Mononuclear cell (primary cell): ENCODE data around the gene GRIK2. TPM values are rescaled to one million over a fixed set of nuclear protein-coding genes. Genes with fewer than 3 reads are reported as not detected.

Experiments
- H3K27me3 ChIP-seq: 2 replicates; pipeline ENCODE4 v1.6.0; 2011; ENCODE audit warnings: low read length, control low read depth; ENCODE audit not compliant: insufficient read depth
- H3K4me1 ChIP-seq: 2 replicates; pipeline ENCODE4 v1.5.1; 2011; ENCODE audit warnings: mild to moderate bottlenecking, low read length, control low read depth; ENCODE audit not compliant: insufficient read depth
- H3K4me3 ChIP-seq: 2 replicates; pipeline ENCODE4 v1.5.1; 2011; ENCODE audit warnings: mild to moderate bottlenecking, low read length, moderate library complexity
- H3K9me3 ChIP-seq: 2 replicates; pipeline ENCODE4 v1.5.1; 2011; ENCODE audit warnings: low read depth, mild to moderate bottlenecking, control low read depth, low read length
- total RNA-seq: library from RNA; depleted of rRNA; stranded (reverse); fragments of >200 nt; gene quantifications from one replicate; pipeline ENCODE4 v1.2.3, GENCODE V29; 2012

The GRIK2 gene
- total RNA-seq, 1 donor = not detected

DNA sequence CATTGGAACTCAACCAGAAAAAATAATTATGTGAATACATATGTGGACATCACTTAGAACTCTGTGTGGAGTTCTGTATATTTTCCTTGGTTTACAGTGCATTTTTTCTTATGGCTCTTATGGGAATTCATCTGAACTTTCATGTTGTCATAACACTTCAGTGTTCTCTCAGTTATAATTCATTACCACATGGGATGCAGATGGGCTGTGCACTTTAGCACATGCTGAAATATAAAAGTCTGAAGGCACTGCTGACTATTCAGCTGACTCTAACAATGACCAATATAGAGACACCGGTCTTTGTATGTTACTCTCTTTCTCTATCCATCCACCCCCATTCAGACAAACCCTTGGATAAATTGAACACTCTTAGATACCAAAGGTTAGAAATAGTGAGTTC, 29.3 kb downstream of the GRIK2 start:
- Histone ChIP-seq H3K27me3 (no peaks in the 10 kb centered on the region), H3K4me1 (no peaks in the 10 kb centered on the region), H3K4me3 (no peak overlapping the region), H3K9me3 (no peaks in the 10 kb centered on the region)

DNA sequence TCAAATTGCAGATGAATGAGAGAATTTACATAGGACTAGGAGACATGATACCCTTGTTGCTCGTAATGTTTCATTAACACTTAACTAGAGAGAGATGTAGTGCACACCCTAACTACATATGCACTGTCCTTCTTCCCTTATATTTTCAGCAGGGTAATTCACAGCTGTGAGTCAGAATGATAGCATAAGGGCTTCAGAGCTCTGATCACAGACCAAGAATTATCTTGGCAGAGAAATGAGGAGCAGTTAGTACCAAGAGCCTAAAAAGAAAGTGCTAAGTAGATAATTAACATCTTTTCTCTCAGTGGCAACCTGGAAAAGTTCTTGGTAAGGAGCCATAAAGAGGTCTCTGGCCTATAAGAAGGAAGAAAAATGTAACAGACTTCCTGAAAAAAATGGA, 35.8 kb downstream of the GRIK2 start:
- Histone ChIP-seq H3K4me3 (no peak overlapping the region), H3K9me3 (no peaks in the 10 kb centered on the region), H3K27me3 (no peaks in the 10 kb centered on the region), H3K4me1 (no peaks in the 10 kb centered on the region)

DNA sequence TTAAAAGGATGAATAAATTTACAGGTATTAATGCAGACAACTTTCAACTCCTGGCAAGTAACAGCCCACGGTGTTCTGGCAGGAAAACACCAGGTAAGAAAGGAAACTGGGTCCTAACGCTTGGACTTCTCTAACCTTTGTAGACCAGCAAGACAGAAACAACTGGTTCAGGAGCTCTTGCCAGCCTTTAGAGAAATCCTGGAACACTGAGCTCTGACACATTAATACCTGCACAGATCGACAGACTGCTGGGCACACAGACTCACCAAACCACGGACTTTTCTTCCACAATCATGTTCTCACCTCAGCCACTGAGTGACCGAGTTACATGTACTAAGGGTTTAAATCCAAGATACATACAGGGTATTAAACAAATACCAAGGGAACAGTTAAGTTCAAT, 36.3 kb downstream of the GRIK2 start:
- no peaks in the 10 kb centered on the region for H3K4me1 ChIP-seq
- H3K9me3 ChIP-seq = no peaks in the 10 kb centered on the region
- H3K4me3 ChIP-seq = no peak overlapping the region
- no peaks in the 10 kb centered on the region for H3K27me3 ChIP-seq

DNA sequence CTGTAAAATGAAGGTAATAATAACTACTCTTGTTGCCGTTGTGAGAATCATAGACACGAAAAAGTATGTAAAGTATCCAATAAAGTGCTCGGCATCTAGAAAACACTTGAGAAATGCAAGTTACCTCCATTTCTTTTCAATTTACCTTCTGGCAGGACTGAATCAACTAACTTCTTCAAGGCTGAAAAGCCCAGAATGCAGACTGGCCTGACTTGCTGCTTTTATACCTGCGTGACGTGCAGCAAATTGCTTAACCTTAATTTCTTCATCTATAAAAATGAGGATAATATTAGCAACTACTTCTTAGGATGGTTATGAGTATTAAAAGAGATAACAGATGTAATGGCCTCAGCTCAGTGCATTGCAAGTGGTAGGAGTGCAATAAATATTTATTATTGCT, 39.6 kb downstream of the GRIK2 start:
- Histone ChIP-seq H3K4me3 (no peak overlapping the region), H3K9me3 (no peaks in the 10 kb centered on the region), H3K4me1 (no peaks in the 10 kb centered on the region), H3K27me3 (no peaks in the 10 kb centered on the region)

DNA sequence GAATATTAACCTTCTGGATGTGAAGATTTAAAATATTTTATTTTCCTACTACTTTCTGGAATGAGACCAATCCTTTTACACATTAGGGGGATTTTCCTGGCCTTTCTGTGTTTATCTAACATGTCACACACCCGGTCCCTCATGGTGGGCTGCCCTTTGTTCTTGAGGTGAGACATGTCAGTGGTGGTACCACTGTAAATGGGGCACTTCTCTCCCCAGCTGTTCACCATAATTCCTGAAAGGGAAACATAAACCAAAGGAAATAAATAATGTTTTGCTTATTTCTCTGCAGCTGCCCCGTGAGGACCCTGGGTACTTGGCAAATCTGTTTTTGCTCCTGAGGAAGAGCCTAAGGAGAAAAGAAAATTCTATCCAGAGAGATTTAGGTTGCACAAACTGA, 41.1 kb downstream of the GRIK2 start:
- Histone ChIP-seq H3K27me3 (no peaks in the 10 kb centered on the region), H3K4me3 (no peak overlapping the region), H3K4me1 (no peaks in the 10 kb centered on the region), H3K9me3 (no peaks in the 10 kb centered on the region)

DNA sequence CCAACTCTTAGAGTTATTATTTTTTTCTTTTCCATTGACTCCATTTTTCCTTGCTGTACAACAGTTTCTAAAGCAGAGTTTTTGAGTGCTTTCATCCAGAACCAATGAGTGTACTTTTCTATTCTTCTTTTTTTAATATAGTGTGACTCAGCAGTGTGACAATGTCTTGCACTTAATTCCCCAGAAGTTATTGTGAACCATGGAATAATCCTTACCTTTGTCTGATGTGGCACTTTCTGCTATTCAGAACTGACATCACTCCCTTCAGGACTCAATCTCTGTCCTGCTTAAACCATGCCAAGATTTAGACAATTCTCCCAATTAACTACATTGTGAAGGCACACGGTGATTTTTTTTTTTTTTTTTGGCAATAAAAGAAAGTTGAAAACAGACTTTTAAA, 41.5 kb downstream of the GRIK2 start:
- H3K4me3 ChIP-seq = no peak overlapping the region
- no peaks in the 10 kb centered on the region for H3K9me3 ChIP-seq
- H3K4me1 ChIP-seq = no peaks in the 10 kb centered on the region
- no peaks in the 10 kb centered on the region for H3K27me3 ChIP-seq

DNA sequence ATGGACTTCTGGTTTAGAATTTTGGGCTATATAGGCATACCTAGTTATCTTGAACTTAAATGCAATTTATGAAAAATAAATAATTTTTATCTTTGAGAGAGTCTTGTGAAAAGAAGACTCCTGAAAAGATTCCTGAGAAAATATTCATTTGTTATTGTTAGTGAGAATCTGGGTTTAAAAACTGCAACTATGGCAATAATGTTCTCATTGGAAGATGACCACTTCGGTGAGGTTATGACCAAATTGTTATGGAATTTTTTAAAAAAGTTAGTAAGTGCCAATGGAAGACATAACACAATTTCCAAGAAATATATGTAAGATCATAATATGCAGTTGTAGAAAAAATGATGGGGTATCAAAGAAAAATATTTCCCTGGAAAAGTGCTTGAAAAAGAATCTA, 46.3 kb downstream of the GRIK2 start:
- Histone ChIP-seq H3K4me1 (no peaks in the 10 kb centered on the region), H3K27me3 (no peaks in the 10 kb centered on the region), H3K4me3 (no peak overlapping the region), H3K9me3 (no peaks in the 10 kb centered on the region)

DNA sequence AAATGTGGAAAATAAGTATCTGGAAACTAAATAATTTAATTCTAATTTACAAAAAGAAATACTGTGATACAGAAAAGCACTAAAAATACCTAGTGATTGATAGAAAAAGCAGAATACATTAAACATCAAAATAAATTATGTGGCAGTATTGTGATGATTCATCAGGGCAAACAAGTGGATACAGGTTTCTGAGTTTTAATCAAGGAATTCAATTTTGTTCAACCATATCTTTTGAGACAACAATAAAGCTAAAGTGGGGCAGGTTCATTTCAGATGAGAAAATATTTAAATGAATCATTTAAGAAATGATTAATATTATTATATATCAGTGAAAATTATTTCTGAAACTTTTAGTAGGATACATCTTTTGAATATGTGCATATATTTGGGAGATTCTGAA, 49.8 kb downstream of the GRIK2 start:
- Histone ChIP-seq H3K4me1 (no peaks in the 10 kb centered on the region), H3K9me3 (no peaks in the 10 kb centered on the region), H3K4me3 (no peak overlapping the region), H3K27me3 (no peaks in the 10 kb centered on the region)

DNA sequence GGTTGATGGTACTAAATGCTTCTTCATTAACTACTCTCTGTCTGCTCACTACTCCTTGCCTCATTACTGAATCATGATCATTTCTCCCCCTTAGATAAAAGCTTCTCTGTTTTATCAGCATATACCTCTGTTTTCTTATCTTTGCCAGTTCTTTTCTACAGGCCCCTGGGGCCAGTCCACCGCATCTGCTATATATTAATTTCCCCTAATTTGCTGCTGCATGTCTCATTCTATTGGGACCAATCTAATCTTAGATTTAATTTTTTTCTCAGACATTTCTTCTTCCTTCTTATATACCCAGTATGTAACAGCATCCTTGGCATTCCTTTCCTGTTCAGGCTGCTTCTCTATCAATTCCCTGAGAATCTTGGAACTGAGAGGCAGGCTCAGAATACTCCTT, 51.2 kb downstream of the GRIK2 start:
- Histone ChIP-seq H3K4me3 (no peak overlapping the region), H3K9me3 (no peaks in the 10 kb centered on the region), H3K4me1 (no peaks in the 10 kb centered on the region), H3K27me3 (no peaks in the 10 kb centered on the region)

DNA sequence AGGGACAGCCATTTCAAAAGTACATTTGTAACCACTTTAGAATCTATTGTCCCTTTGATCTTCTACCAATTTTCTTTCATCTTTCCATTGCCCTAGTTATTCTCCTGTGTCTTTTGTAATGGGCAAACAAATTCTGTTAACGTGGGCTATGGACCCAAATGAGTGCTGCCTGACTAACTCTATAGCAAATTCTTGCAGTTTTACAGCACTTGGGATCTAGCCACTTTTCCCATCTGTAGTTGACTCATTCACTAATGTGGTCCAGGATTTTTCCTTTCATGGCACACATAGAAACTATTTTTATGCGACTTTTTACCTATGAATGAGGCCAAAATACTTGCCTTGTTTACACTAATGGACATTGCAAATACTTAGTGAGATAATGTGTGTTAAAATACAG, 52.0 kb downstream of the GRIK2 start:
- Histone ChIP-seq H3K4me1 (no peaks in the 10 kb centered on the region), H3K4me3 (no peak overlapping the region), H3K9me3 (no peaks in the 10 kb centered on the region)

DNA sequence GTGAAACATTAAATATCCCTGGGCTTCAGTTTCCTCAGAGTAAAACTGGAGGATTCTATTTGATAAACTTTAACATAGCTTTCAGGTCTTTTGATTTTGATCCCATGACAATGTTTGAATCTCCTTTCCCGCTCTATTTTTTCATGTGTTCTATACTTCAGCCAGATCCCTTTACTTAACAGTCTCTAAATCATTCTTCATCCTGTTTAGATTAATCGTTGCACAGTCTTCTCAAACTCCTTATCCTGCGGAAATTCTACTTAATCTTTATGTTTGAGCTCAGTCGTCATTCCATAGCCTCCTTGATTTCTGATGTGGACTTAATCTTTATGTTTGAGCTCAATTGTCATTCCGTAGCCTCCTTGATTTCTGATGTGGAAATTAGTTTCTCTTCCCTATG, 57.4 kb downstream of the GRIK2 start:
- Histone ChIP-seq H3K4me1 (no peaks in the 10 kb centered on the region), H3K9me3 (no peaks in the 10 kb centered on the region), H3K4me3 (no peak overlapping the region), H3K27me3 (no peaks in the 10 kb centered on the region)

More for the DNA sequence above, 52.0 kb downstream of the GRIK2 start:
- no peaks in the 10 kb centered on the region for H3K27me3 ChIP-seq

DNA sequence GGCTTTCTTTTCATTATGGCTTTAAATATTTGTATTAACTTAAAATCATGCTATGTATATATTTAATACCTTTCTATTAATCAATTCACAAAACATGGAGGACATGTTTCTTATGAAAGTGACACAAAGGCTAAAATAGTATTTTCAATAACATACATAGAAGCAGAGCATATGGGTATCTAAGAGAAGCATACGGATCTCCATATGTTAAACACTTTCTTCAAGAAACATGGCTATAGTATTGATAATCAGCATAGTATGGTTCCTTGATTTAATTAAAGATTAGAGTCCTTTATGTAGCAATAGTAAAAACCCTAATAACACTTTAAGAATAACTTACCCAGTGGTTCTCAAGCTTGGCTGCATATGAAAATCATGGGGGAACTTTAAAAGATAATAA, 58.5 kb downstream of the GRIK2 start:
- H3K9me3 ChIP-seq = no peaks in the 10 kb centered on the region
- H3K4me1 ChIP-seq = no peaks in the 10 kb centered on the region
- H3K27me3 ChIP-seq = no peaks in the 10 kb centered on the region
- no peak overlapping the region for H3K4me3 ChIP-seq

DNA sequence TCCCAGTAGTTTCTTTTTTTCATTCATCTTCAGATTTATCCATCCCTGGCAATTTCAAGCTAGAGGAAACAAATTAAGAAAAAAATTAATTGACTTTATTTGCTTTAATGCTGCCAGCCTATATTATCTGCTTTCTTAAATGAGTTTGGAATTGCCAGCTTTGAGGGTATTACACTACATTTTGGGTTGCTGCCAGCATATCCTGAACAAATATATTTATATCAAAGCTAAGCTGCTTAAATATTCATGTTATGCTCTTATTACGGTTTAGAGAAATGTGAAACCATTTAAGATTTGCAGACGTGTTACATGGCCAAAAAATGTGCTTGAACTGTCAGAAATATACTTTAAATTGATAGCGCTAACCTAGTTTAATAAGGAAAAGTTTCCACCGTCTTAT, 59.7 kb downstream of the GRIK2 start:
- H3K4me3 ChIP-seq = no peak overlapping the region
- no peaks in the 10 kb centered on the region for H3K4me1 ChIP-seq
- H3K27me3 ChIP-seq = no peaks in the 10 kb centered on the region
- H3K9me3 ChIP-seq = no peaks in the 10 kb centered on the region

DNA sequence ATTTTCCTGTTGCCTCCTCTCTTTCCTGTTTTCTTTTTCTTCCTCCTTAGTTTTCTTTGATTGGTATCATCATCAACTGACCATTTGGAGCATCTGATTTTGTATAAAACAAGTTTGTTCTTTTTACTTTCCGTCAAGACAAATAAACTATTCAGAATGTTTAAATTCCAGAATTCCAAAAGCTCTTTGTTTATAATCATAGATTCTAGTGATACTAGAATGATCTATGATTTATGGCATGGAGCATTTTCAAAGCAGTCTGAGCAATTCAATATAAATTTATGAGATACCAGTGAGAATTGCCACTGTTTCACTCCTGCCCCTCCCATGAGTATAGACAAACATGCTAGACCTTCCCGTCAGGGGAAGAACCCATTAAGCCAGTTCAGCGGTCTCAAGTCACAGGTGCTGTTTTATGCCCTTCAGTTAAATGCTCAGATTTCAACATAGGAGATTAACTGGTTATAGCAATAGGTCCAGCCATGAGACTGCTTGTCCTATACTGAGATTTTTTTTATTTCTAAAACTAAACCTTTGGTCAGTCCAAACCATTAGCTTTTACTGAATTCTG, 60.7 kb downstream of the GRIK2 start:
- Histone ChIP-seq H3K9me3 (no peaks in the 10 kb centered on the region), H3K27me3 (no peaks in the 10 kb centered on the region), H3K4me3 (no peak overlapping the region), H3K4me1 (no peaks in the 10 kb centered on the region)

DNA sequence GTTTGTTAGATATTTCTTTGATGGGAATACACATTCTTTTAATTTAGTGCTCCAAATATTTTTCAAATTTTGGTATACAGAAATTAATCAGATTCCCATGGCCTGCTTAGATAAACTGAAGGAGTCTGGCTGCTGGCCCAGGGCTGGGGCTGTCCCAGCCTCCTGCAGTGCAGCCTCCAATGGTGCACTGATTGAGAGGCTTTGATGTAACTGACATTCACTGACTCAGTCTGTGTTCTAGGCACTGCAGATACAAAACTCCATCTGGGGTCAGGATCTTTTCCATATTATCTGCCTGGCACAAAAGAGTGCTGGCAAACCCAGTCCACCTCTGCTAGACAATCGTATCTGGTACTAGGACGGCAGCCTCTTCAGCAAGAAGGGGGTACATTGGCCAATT, 64.8 kb downstream of the GRIK2 start:
- Histone ChIP-seq H3K9me3 (no peaks in the 10 kb centered on the region), H3K27me3 (no peaks in the 10 kb centered on the region), H3K4me3 (no peak overlapping the region), H3K4me1 (no peaks in the 10 kb centered on the region)

DNA sequence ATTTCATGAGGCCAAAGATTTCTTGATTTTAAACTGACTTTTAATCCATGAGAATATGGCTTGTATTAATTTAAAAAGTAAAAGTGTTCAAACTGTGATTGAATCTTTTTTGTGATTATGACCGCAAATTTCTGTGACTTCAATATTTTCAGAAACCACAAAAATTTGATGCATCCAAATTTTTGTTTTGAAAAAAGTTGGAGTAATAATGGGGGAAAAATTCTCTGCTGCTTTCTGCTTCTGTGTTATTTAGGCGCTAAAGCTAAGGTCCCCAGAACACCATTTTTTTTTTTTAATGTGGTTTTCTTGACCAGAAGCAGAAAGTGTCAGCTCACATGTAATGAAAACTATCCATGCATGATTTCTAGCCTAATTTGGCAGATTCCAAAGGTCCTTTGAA, 65.3 kb downstream of the GRIK2 start:
- no peaks in the 10 kb centered on the region for H3K9me3 ChIP-seq

DNA sequence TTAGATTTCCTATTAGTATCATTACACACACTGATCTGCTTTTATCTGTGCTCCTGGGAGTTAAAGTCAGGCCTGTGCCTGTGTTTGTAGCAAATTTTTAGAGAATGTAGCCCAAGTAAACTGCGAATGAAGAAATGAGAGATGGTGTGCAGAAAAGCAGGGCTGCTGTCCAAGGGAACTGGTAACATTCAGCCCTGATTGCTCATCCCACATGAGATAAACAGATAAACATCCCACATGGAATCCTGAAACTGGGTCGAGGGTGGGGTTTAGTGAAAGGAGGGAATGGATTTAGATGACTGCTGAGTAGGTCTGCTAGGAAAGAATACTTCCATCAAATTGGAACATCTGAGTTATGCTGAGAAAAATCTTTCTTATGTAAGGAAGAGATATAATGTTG, 69.1 kb downstream of the GRIK2 start:
- Histone ChIP-seq H3K4me3 (no peak overlapping the region), H3K27me3 (no peaks in the 10 kb centered on the region), H3K4me1 (no peaks in the 10 kb centered on the region), H3K9me3 (no peaks in the 10 kb centered on the region)

More for the DNA sequence above, 65.3 kb downstream of the GRIK2 start:
- no peaks in the 10 kb centered on the region for H3K27me3 ChIP-seq
- H3K4me1 ChIP-seq = no peaks in the 10 kb centered on the region
- no peak overlapping the region for H3K4me3 ChIP-seq
